Keratinocyte (primary cell): ENCODE results near the gene ZSWIM6.

ENCODE experiments used
- EZH2 ChIP-seq: IDR thresholded peaks from one replicate; pipeline ENCODE4 v1.6.1; 2012; ENCODE audit warnings: inconsistent platforms, mild to moderate bottlenecking, low read length, moderate library complexity
- TF ChIP-seq, protein P1 (sequence below), 3 experiments: IDR thresholded peaks in 1 of 3; conservative IDR thresholded peaks in 1 of 3; optimal IDR thresholded peaks in 1 of 3; 2 replicates in 2 of 3; 3 replicates in 1 of 3; pipeline versions ENCODE3 to v1.5.1; 2011; ENCODE audit warnings: low read length in 3 of 3, mild to moderate bottlenecking in 3 of 3, moderate library complexity in 2 of 3, control low read depth in 1 of 3, inconsistent platforms in 1 of 3; ENCODE audit not compliant: insufficient read depth in 2 of 3; ENCODE audit errors: extremely low read depth in 1 of 3

DNA sequence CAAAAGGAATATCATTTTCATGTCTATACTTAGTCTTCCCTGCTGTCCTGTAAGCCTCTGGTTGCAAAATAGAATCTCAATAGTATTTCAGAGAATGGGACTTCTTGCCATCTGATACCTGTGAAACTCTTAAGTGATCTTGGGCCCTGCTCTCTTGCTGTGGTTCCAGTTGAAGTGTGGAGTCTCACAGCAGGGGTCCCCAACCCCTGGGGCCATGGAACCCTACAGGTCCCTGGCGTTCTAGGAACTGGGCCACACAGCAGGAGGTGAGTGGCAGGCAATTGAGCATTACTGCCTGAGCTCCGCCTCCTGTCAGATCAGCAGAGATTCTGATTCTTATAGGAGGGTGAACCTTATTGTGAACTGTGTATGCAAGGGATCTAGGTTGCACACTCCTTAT lies 65.9 kb downstream of the ZSWIM6 start:
- TF ChIP-seq, protein P1, sequence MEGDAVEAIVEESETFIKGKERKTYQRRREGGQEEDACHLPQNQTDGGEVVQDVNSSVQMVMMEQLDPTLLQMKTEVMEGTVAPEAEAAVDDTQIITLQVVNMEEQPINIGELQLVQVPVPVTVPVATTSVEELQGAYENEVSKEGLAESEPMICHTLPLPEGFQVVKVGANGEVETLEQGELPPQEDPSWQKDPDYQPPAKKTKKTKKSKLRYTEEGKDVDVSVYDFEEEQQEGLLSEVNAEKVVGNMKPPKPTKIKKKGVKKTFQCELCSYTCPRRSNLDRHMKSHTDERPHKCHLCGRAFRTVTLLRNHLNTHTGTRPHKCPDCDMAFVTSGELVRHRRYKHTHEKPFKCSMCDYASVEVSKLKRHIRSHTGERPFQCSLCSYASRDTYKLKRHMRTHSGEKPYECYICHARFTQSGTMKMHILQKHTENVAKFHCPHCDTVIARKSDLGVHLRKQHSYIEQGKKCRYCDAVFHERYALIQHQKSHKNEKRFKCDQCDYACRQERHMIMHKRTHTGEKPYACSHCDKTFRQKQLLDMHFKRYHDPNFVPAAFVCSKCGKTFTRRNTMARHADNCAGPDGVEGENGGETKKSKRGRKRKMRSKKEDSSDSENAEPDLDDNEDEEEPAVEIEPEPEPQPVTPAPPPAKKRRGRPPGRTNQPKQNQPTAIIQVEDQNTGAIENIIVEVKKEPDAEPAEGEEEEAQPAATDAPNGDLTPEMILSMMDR (optimal IDR thresholded peaks at IDR 0.05 in 1 of 3, IDR thresholded peaks at IDR 0.05 in 1 of 3, conservative IDR thresholded peaks at IDR 0.05 in 1 of 3; ENCODE audit: extremely low read depth in 1 of 3, insufficient read depth in 2 of 3, low read length in 3 of 3), result no peak
- TF ChIP-seq EZH2, result no peak
